Coronary artery (tissue), 2 donors: Measurements from ENCODE around the gene IFIT2.
A peak's percentile ranks its signal among the peaks of the same experiment; 100 is the strongest.

ENCODE experiments used
- DNase-seq: peaks from one replicate; pipeline ENCODE4 v3.0.0-alpha.2; 2017; ENCODE audit warnings: low spot score
- H3K27ac ChIP-seq, 2 donors: fragments of 200-600 bp; sonication (generic); one replicate each; pipeline ENCODE4 v1.5.1; 2016 to 2019
- H3K4me3 ChIP-seq: fragments of 200-600 bp; sonication (generic); 2 replicates; pipeline ENCODE4 v1.5.1; 2016; ENCODE audit warnings: mild to moderate bottlenecking, moderate library complexity
- TF ChIP-seq, protein P1 (sequence below): fragments of 200-600 bp; sonication (generic); IDR thresholded peaks from one replicate; pipeline ENCODE4 v1.5.1; 2019; ENCODE audit warnings: antibody characterized with exemption

IFIT2 gene

DNA sequence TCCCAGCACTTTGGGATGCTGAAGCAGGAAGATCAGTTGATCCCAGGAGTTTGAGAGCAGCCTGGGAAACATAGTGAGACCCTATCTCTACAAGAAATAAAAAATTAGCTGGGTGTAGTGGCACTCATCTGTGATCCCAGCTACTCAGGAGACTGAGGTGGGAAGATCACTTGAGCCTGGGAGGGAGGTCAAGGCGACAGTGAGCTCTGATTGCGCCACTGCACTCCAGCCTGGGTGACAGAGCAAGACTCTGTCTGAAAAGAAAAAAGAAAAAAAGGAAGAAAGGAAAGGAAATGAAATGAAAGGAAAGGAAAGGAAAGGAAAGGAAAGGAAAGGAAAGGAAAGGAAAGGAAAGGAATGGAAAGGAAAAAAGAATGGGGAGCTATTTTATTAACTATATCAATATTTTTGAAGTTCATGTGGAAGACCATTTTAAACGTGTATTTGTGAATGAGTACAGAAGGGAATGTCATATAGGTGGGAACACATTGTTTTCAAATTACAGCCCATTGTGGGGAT, 7.1 kb upstream of the IFIT2 start:
- no peak overlapping the region for H3K27ac ChIP-seq
- DNase-seq = no peak
- TF ChIP-seq, protein P1, sequence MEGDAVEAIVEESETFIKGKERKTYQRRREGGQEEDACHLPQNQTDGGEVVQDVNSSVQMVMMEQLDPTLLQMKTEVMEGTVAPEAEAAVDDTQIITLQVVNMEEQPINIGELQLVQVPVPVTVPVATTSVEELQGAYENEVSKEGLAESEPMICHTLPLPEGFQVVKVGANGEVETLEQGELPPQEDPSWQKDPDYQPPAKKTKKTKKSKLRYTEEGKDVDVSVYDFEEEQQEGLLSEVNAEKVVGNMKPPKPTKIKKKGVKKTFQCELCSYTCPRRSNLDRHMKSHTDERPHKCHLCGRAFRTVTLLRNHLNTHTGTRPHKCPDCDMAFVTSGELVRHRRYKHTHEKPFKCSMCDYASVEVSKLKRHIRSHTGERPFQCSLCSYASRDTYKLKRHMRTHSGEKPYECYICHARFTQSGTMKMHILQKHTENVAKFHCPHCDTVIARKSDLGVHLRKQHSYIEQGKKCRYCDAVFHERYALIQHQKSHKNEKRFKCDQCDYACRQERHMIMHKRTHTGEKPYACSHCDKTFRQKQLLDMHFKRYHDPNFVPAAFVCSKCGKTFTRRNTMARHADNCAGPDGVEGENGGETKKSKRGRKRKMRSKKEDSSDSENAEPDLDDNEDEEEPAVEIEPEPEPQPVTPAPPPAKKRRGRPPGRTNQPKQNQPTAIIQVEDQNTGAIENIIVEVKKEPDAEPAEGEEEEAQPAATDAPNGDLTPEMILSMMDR = no peak
- H3K4me3 ChIP-seq = no peak overlapping the region

DNA sequence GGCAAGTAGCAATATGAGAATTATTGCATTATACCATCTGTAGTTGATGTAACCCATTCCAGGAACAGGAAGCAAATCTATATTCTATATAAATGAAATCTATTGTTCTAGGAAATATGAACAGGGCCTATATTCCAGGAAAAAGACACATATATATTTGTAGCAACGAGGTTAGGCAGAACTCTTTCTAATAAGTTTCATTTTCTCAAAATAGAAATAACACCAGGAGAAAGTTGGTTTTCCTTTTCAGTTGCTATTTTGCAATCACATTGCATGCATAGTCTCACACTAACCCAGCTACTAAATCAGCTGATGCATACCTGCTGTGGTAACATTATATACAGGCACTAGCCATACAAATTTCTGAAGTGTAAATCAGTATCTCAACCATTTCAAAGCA, 6.2 kb upstream of the IFIT2 start:
- DNase-seq = no peak
- TF ChIP-seq, protein P1 = no peak
- H3K27ac ChIP-seq = peak overlapping the region; percentile 70 to 71
- H3K4me3 ChIP-seq = peak overlapping the region; percentile 5

DNA sequence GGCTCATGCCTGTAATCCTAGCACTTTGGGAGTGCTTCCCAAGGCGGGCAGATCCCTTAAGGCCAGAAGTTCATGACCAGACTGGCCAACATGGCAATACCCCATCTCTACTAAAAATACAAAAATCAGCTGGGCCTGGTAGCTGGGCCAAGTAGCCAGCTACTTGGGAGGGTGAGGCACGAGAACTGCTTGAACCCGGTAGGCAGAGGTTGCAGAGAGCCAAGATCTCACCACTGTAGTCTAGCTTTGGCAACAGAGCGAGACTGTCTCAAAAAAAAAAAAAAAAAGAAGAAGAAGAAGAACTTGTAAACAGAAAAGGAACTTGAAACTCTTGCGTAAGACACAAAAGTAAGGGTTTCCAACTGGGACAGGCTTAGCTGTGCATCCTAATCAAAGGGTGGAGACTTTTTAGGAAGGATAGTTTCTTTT, 5.6 kb upstream of the IFIT2 start:
- DNase-seq = no peak
- Histone ChIP-seq H3K27ac (peak overlapping the region; percentile 70 to 71), H3K4me3 (no peak overlapping the region)
- TF ChIP-seq, protein P1 = no peak

DNA sequence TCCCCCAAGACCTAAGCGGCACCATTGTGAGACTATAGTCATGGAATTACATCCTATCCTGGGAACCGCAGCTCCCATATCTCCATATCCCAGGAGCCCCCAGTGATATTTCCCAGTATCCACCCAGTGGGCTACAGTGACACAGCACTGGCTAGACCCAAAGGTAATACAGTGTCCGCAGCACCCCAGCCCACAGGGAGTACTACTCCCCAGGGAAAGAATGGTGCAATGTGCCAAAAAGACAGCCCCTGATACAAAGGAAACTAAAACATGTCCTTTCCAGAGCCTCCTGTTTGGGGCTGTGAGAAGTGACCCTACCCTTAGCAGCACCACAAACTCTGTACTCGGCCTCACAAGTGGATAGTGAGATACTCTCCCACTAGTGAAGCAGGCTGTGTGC, 4.5 kb upstream of the IFIT2 start:
- DNase-seq = no peak
- TF ChIP-seq, protein P1 = no peak
- H3K4me3 ChIP-seq = no peak overlapping the region
- no peak overlapping the region for H3K27ac ChIP-seq

DNA sequence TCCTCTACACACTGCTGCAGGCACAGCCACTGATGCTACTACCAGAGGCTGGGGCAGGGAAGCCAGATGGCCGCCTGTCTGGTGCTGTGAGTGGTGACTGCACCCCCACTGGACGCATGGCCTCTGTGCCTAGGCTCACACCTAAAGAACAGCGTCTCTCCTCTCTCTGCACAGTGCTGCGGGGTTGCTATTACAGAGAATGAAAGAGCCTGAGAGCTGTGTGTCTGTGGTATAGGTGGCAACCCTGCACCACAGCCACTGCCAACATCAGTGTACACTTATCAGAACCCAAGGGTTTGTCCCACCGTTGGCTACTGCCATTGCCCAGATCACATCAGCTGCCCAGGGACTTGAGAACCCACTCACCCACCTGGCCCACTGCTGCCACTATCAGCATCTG, 4.1 kb upstream of the IFIT2 start:
- no peak overlapping the region for H3K4me3 ChIP-seq
- no peak for DNase-seq
- no peak overlapping the region for H3K27ac ChIP-seq
- TF ChIP-seq, protein P1 = no peak

DNA sequence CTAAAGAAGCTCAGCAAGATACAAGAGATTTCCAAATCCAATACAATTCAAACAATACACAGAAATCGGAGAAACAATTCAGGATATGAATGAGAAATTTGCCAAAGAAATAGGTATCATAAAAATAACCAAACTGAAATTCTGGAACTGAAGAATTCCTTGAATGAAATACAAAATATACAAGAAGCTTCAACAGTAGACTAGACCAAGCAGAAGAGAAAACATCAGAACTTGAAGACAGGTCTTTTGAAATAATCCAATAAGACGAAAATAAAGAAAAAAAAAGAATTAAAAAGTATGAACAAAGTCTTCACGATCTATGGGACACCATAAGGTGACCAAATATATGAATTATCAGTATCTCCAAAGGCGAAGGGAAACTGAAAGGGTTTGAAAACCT, 2.8 kb upstream of the IFIT2 start:
- DNase-seq = no peak

DNA sequence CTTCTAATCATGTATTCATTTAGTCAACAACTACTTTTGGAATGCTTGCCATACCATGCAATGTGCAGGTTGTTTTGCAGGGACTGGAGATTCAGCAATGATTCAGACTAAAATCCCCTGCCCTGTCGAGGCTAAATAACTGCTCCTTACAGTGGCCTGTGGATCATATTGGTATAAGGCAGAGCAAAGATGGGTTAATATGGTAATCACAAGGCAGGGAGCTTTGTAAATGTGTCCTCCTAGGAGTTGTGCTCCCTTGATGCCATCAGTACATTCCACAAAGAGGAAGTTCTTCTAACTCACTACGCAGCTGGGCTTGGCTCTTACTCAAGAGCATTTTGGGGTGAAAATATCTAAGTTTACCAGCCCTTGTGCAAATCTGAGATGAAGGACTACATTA, 614 bp upstream of the IFIT2 start:
- DNase-seq = no peak
- H3K4me3 ChIP-seq = peak overlapping the region; percentile 66
- peak overlapping the region; percentile 82 to 87 for H3K27ac ChIP-seq
- TF ChIP-seq, protein P1 = no peak

More for the DNA sequence above, 2.8 kb upstream of the IFIT2 start:
- Histone ChIP-seq H3K4me3 (no peak overlapping the region), H3K27ac (no peak overlapping the region)
- TF ChIP-seq, protein P1 = no peak
